ENCODE measurements around the gene AMZ1.

GRCh38 chr7:2660359-2661095, 27.5 kb upstream of the AMZ1 start:
- TF ChIP-seq CTCF (IDR thresholded peaks at IDR 0.05) (no peak), POLR2A (IDR thresholded peaks at IDR 0.05) (no peak)

Data from lower leg skin (tissue), 3 donors.